ENCODE data around the gene NAV2. TPM values are rescaled to one million over a fixed set of nuclear protein-coding genes. Genes with fewer than 3 reads are reported as not detected.
A peak's percentile ranks its signal among the peaks of the same experiment; 100 is the strongest.

Gene NAV2
- total RNA-seq, 1 experiment from 2014 or later, result 23.3 TPM

GRCh38 chr11:19711911-19712280, 741 bp upstream of the NAV2 start:
- H3K9me2 ChIP-seq (ENCODE audit: insufficient read depth), result peaks cover 4% of the 10 kb centered on the region; the same call in 1 of the 2 replicates
- no peaks in the 10 kb centered on the region for H3K9me3 ChIP-seq (ENCODE audit: insufficient read depth, low read depth)
- H3K4me1 ChIP-seq (replicated peaks; ENCODE audit: insufficient read depth), result peaks cover 45% of the 10 kb centered on the region
- peak overlapping the region; percentile 90 for H2AFZ ChIP-seq
- peaks cover 27% of the 10 kb centered on the region; the same call in 1 of the 2 replicates for H3F3A ChIP-seq (ENCODE audit: insufficient read depth, low read depth)
- TF ChIP-seq CTCF (conservative IDR thresholded peaks at IDR 0.05), result no peak
- TF ChIP-seq EZH2 (IDR thresholded peaks at IDR 0.05; ENCODE audit: low read depth), result no peak
- peak overlapping the region; percentile 56 for H3K4me3 ChIP-seq
- DNase-seq, result peak in 1 of 2 experiments; percentile 50
- peaks cover 22% of the 10 kb centered on the region for H3K79me2 ChIP-seq (ENCODE audit: low read depth)
- peak overlapping the region; percentile 78 for H3K27ac ChIP-seq
- no peaks in the 10 kb centered on the region for H3K27me3 ChIP-seq (ENCODE audit: insufficient read depth, low read depth)
- ChIA-PET CTCF (interaction anchor here (0.7 kb wide), 1 partner anchor 53 kb away, joined by 4 read pairs; no protein-coding TSS in a partner anchor), POLR2A (ENCODE audit: unreplicated experiment) (interaction anchor here (0.6 kb wide), 1 partner anchor 32 kb away, joined by 7 read pairs; no protein-coding TSS in a partner anchor)
- intact Hi-C loops (cut with micrococcal nuclease; ENCODE audit: unreplicated experiment), result no loop called here
- no peaks in the 10 kb centered on the region for H3K36me3 ChIP-seq (ENCODE audit: low read depth)
- H4K20me1 ChIP-seq (ENCODE audit: insufficient read depth), result no peaks in the 10 kb centered on the region
- BruUV-seq (replicated peaks), result TSS peak; percentile 83
- peak overlapping the region; percentile 93 for H3K4me2 ChIP-seq

GRCh38 chr11:19713196-19714021, 772 bp downstream of the NAV2 start:
- Histone ChIP-seq H3K27me3 (ENCODE audit: insufficient read depth, low read depth) (no peaks in the 10 kb centered on the region), H3K4me2 (peak overlapping the region; percentile 93), H3K9me2 (ENCODE audit: insufficient read depth) (no peaks in the 10 kb centered on the region), H3K4me3 (peak overlapping the region; percentile 56), H3K27ac (no peak overlapping the region), H3F3A (ENCODE audit: insufficient read depth, low read depth) (peaks cover 31% of the 10 kb centered on the region; the same call in 1 of the 2 replicates), H3K4me1 (replicated peaks; ENCODE audit: insufficient read depth) (peaks cover 45% of the 10 kb centered on the region), H3K36me3 (ENCODE audit: low read depth) (no peaks in the 10 kb centered on the region), H2AFZ (peak overlapping the region; percentile 81), H3K9me3 (ENCODE audit: insufficient read depth, low read depth) (no peaks in the 10 kb centered on the region), H4K20me1 (ENCODE audit: insufficient read depth) (no peaks in the 10 kb centered on the region), H3K79me2 (ENCODE audit: low read depth) (peaks cover 30% of the 10 kb centered on the region)
- TF ChIP-seq EZH2 (IDR thresholded peaks at IDR 0.05; ENCODE audit: low read depth) (no peak), CTCF (conservative IDR thresholded peaks at IDR 0.05) (no peak)
- intact Hi-C loops (cut with micrococcal nuclease; ENCODE audit: unreplicated experiment), result no loop called here
- ChIA-PET POLR2A (ENCODE audit: unreplicated experiment) (interaction anchor here (0.7 kb wide), 1 partner anchor 659 kb away, joined by 3 read pairs; no protein-coding TSS in a partner anchor), CTCF (interaction anchor here (0.7 kb wide), 1 partner anchor 1180 kb away, joined by 4 read pairs; no protein-coding TSS in a partner anchor)
- no peak for DNase-seq
- TSS peak; percentile 21 for BruUV-seq (replicated peaks)

- peak overlapping the region; percentile 81 for H2AFZ ChIP-seq
- H3K9me2 ChIP-seq (ENCODE audit: insufficient read depth), result no peaks in the 10 kb centered on the region
- peaks cover 31% of the 10 kb centered on the region; the same call in 1 of the 2 replicates for H3F3A ChIP-seq (ENCODE audit: insufficient read depth, low read depth)
- ChIA-PET CTCF (no interaction called here), POLR2A (ENCODE audit: unreplicated experiment) (interaction anchor here (0.7 kb wide), 1 partner anchor 659 kb away, joined by 3 read pairs; no protein-coding TSS in a partner anchor)
- H3K4me2 ChIP-seq, result peak overlapping the region; percentile 93
- TF ChIP-seq EZH2 (IDR thresholded peaks at IDR 0.05; ENCODE audit: low read depth), result no peak
- TF ChIP-seq CTCF (conservative IDR thresholded peaks at IDR 0.05), result no peak
- H3K27me3 ChIP-seq (ENCODE audit: insufficient read depth, low read depth), result no peaks in the 10 kb centered on the region
- peaks cover 30% of the 10 kb centered on the region for H3K79me2 ChIP-seq (ENCODE audit: low read depth)
- no peaks in the 10 kb centered on the region for H4K20me1 ChIP-seq (ENCODE audit: insufficient read depth)
- H3K4me1 ChIP-seq (replicated peaks; ENCODE audit: insufficient read depth), result peaks cover 45% of the 10 kb centered on the region
- no TSS peak for BruUV-seq (replicated peaks)
- DNase-seq, result no peak
- H3K9me3 ChIP-seq (ENCODE audit: insufficient read depth, low read depth), result no peaks in the 10 kb centered on the region
- peak overlapping the region; percentile 83; the same call in 1 of the 2 replicates for H3K27ac ChIP-seq
- no peaks in the 10 kb centered on the region for H3K36me3 ChIP-seq (ENCODE audit: low read depth)
- intact Hi-C loops (cut with micrococcal nuclease; ENCODE audit: unreplicated experiment), result no loop called here
- H3K4me3 ChIP-seq, result peak overlapping the region; percentile 56
Observed at GRCh38 chr11:19714022-19714386, 1.4 kb downstream of the NAV2 start.

Data from PC-9 (cell line).